Vagina (tissue), 2 donors: ENCODE results near the gene HSFX4.

ENCODE experiments used
- CTCF ChIP-seq, 3 experiments: fragments of 450-650 bp in 2 of 3; fragments of 200-600 bp in 1 of 3; sonication (generic) in 1 of 3; IDR thresholded peaks; one replicate each; pipeline ENCODE4 v1.5.1; 2017 to 2019; ENCODE audit warnings: antibody characterized with exemption in 3 of 3, mild to moderate bottlenecking in 2 of 3, moderate library complexity in 2 of 3
- POLR2A ChIP-seq, 2 donors: fragments of 450-650 bp; IDR thresholded peaks; one replicate each; pipeline ENCODE4 v1.6.1; 2017; ENCODE audit warnings: antibody characterized with exemption in 2 of 2, mild to moderate bottlenecking in 2 of 2, moderate library complexity in 2 of 2
- POLR2AphosphoS5 ChIP-seq, 2 donors: sonication (generic); formaldehyde crosslinking; IDR thresholded peaks; one replicate each; pipeline ENCODE4 v1.9.0; 2017; ENCODE audit warnings: antibody characterized with exemption in 2 of 2, mild to moderate bottlenecking in 2 of 2, low read depth in 1 of 2; ENCODE audit not compliant: insufficient read depth in 1 of 2

GRCh38 chrX:149949743-149950436, 20.5 kb downstream of the HSFX4 start:
- TF ChIP-seq POLR2AphosphoS5 (IDR thresholded peaks at IDR 0.05; ENCODE audit: insufficient read depth in 1 of 2, low read depth in 1 of 2), result no peak
- no peak for TF ChIP-seq POLR2A (IDR thresholded peaks at IDR 0.05)
- TF ChIP-seq CTCF (IDR thresholded peaks at IDR 0.05), result no peak
